HCT116 (cell line): ENCODE results near the gene CD19. TPM values are rescaled to one million over a fixed set of nuclear protein-coding genes. Genes with fewer than 3 reads are reported as not detected.

Source experiments
- ATAC-seq: fragments of 200-7000 bp; cut with Tn5 transposase; 2 replicates; pipeline ENCODE4 v1.9.1; 2020; ENCODE audit warnings: mild to moderate bottlenecking, moderate library complexity
- BruUV-seq: library from RNA; stranded (reverse); fragments of 400-500 nt; replicated peaks from 2 replicates; lab custom pipeline; 2021; lab: Mats Ljungman, UMichigan
- CTCF ChIA-PET: fragments of 300-600 bp; sonication (Branson Sonifier 250); formaldehyde crosslinking; loops from one replicate; lab custom pipeline; 2021; ENCODE audit warnings: antibody characterized with exemption; lab: Charles Lee
- POLR2A ChIA-PET: fragments of 300-600, 350-600 bp; sonication (Branson Sonifier 250); formaldehyde crosslinking; loops from one replicate; lab custom pipeline; 2021; ENCODE audit warnings: antibody characterized with exemption; lab: Charles Lee
- RAD21 ChIA-PET, 2 experiments: fragments of 300-600 bp; sonication (Branson Sonifier 250); formaldehyde crosslinking; loops; one replicate each; lab custom pipeline; 2023; ENCODE audit warnings: low total read pairs in 2 of 2; ENCODE audit not compliant: uncharacterized antibody in 2 of 2, unreplicated experiment in 2 of 2, low non-redundant PET in 1 of 2; lab: Charles Lee
- DNase-seq: peaks from one replicate; pipeline ENCODE4 v3.0.0-alpha.2; 2010; ENCODE audit warnings: low read depth, low spot score
- H2AFZ ChIP-seq: fragments of 200-600 bp; shearing (Covaris generic), sonication (generic); 2 replicates; pipeline ENCODE4 v1.6.1; 2017; ENCODE audit warnings: low read depth, mixed run types, mixed read lengths, antibody characterized with exemption, low read length; ENCODE audit not compliant: poor library complexity, severe bottlenecking
- H3K27ac ChIP-seq: 2 replicates; pipeline ENCODE4 v1.5.1; 2012; ENCODE audit warnings: low read depth, low read length
- H3K27me3 ChIP-seq: fragments of 200-600 bp; sonication (generic); 2 replicates; pipeline ENCODE4 v1.6.1; 2016; ENCODE audit warnings: mixed run types, low read length, mixed read lengths; ENCODE audit not compliant: insufficient read depth
- H3K36me3 ChIP-seq, 2 experiments: fragments of 200-500 bp in 1 of 2; fragments of 200-600 bp in 1 of 2; sonication (Bioruptor generic) in 1 of 2; sonication (generic) in 1 of 2; 2 replicates each; pipeline versions ENCODE4 v1.5.1 to v1.6.1; 2014 to 2016; ENCODE audit warnings: low read length in 2 of 2, inconsistent platforms in 1 of 2, mixed read lengths in 1 of 2, mixed run types in 1 of 2; ENCODE audit not compliant: insufficient read depth in 2 of 2, control insufficient read depth in 1 of 2
- H3K4me1 ChIP-seq, 2 experiments: fragments of 200-600 bp in 1 of 2; sonication (generic) in 1 of 2; 2 replicates each; pipeline versions ENCODE4 v1.5.1 to v1.6.1; 2012 to 2017; ENCODE audit warnings: low read length in 2 of 2, inconsistent platforms in 1 of 2, mild to moderate bottlenecking in 1 of 2, mixed read lengths in 1 of 2, mixed run types in 1 of 2, moderate library complexity in 1 of 2; ENCODE audit not compliant: insufficient read depth in 2 of 2, control insufficient read depth in 1 of 2
- H3K4me2 ChIP-seq: fragments of 200-600 bp; sonication (generic); 2 replicates; pipeline ENCODE4 v1.6.1; 2017; ENCODE audit warnings: mixed run types, low read length, mixed read lengths
- H3K4me3 ChIP-seq, 2 experiments: fragments of 200-600 bp in 1 of 2; sonication (generic) in 1 of 2; replicated peaks in 1 of 2; 2 replicates each; pipeline ENCODE4 v1.5.1; 2011 to 2016; ENCODE audit warnings: low read length in 2 of 2, control low read depth in 1 of 2, low read depth in 1 of 2, mild to moderate bottlenecking in 1 of 2, mixed read lengths in 1 of 2, mixed run types in 1 of 2
- H3K79me2 ChIP-seq: fragments of 200-600 bp; sonication (generic); 2 replicates; pipeline ENCODE4 v1.6.1; 2017; ENCODE audit warnings: mild to moderate bottlenecking, mixed run types, low read length, moderate library complexity, mixed read lengths; ENCODE audit not compliant: insufficient read depth
- H3K9ac ChIP-seq: fragments of 200-600 bp; sonication (generic); 2 replicates; pipeline ENCODE4 v1.6.1; 2016; ENCODE audit warnings: low read length, mixed read lengths
- H3K9me2 ChIP-seq: fragments of 200-600 bp; sonication (generic), shearing (Covaris generic); 2 replicates; pipeline ENCODE4 v1.6.1; 2017; ENCODE audit warnings: mixed run types, mild to moderate bottlenecking, moderate library complexity; ENCODE audit not compliant: insufficient read depth
- H3K9me3 ChIP-seq, 2 experiments: fragments of 200-500 bp in 1 of 2; fragments of 200-600 bp in 1 of 2; sonication (Bioruptor generic) in 1 of 2; sonication (generic) in 1 of 2; 2 replicates each; pipeline ENCODE4 v1.6.1; 2014 to 2017; ENCODE audit warnings: low read length in 2 of 2, mixed read lengths in 2 of 2, inconsistent platforms in 1 of 2, low read depth in 1 of 2, mild to moderate bottlenecking in 1 of 2, mixed run types in 1 of 2, moderate library complexity in 1 of 2; ENCODE audit not compliant: control insufficient read depth in 1 of 2, insufficient read depth in 1 of 2
- H4K20me1 ChIP-seq: fragments of 200-600 bp; sonication (generic), shearing (Covaris generic); 2 replicates; pipeline ENCODE4 v1.6.1; 2017; ENCODE audit warnings: mixed run types, mild to moderate bottlenecking, moderate library complexity; ENCODE audit not compliant: insufficient read depth
- ATF3 ChIP-seq: IDR thresholded peaks from 2 replicates; pipeline ENCODE4 v1.6.1; 2012
- CBX3 ChIP-seq: IDR thresholded peaks from 2 replicates; pipeline ENCODE4 v1.6.1; 2012; ENCODE audit warnings: low read depth
- CEBPB ChIP-seq: IDR thresholded peaks from 2 replicates; pipeline ENCODE4 v1.6.1; 2012; ENCODE audit warnings: low read depth
- EGR1 ChIP-seq: IDR thresholded peaks from 2 replicates; pipeline ENCODE4 v1.6.1; 2012; ENCODE audit warnings: low read depth
- ELF1 ChIP-seq: IDR thresholded peaks from 2 replicates; pipeline ENCODE4 v1.6.1; 2012; ENCODE audit warnings: low read depth, borderline replicate concordance
- EZH2 ChIP-seq: fragments of 200-600 bp; sonication (generic); IDR thresholded peaks from 2 replicates; pipeline ENCODE4 v1.6.1; 2017; ENCODE audit warnings: antibody characterized with exemption, mixed run types
- EZH2phosphoT487 ChIP-seq: fragments of 200-600 bp; IDR thresholded peaks from 2 replicates; pipeline ENCODE4 v1.6.1; 2018; ENCODE audit warnings: antibody characterized with exemption, borderline replicate concordance
- FOSL1 ChIP-seq: IDR thresholded peaks from 2 replicates; pipeline ENCODE4 v1.6.1; 2012; ENCODE audit warnings: low read depth
- JUND ChIP-seq: IDR thresholded peaks from 2 replicates; pipeline ENCODE4 v1.6.1; 2012
- POLR2A ChIP-seq: IDR thresholded peaks from 2 replicates; pipeline ENCODE4 v1.7.0; 2011; ENCODE audit warnings: borderline replicate concordance; ENCODE audit not compliant: insufficient read depth, insufficient read length; ENCODE audit errors: extremely low read depth
- REST ChIP-seq: IDR thresholded peaks from 2 replicates; pipeline ENCODE4 v1.6.1; 2012; ENCODE audit warnings: low read depth
- SIN3A ChIP-seq: IDR thresholded peaks from 2 replicates; pipeline ENCODE4 v1.6.1; 2012; ENCODE audit warnings: low read depth
- SP1 ChIP-seq: IDR thresholded peaks from 2 replicates; pipeline ENCODE4 v1.6.1; 2012; ENCODE audit warnings: low read depth
- SRF ChIP-seq: IDR thresholded peaks from 2 replicates; pipeline ENCODE4 v1.6.1; 2012; ENCODE audit warnings: low read depth
- TCF7L2 ChIP-seq: IDR thresholded peaks from 2 replicates; pipeline ENCODE4 v1.7.0; 2011; ENCODE audit warnings: borderline replicate concordance, inconsistent platforms; ENCODE audit not compliant: insufficient read depth, insufficient read length; ENCODE audit errors: extremely low read depth
- YY1 ChIP-seq: IDR thresholded peaks from 2 replicates; pipeline ENCODE4 v1.6.1; 2011; ENCODE audit warnings: low read length, low read depth, moderate library complexity, mild to moderate bottlenecking; ENCODE audit not compliant: insufficient replicate concordance; ENCODE audit errors: extremely low read depth
- ZFX ChIP-seq: fragments of 450-650 bp; IDR thresholded peaks from 2 replicates; pipeline ENCODE4 v1.6.1; 2017
- ZNF274 ChIP-seq: fragments of 200-500 bp; sonication (Bioruptor generic); IDR thresholded peaks from 2 replicates; pipeline ENCODE4 v1.6.1; 2014; ENCODE audit warnings: mild to moderate bottlenecking, low read depth, low read length, inconsistent platforms
- intact Hi-C: fragments of 100-400 bp; cut with micrococcal nuclease; formaldehyde crosslinking; loops from 2 replicates; pipeline ENCODE4 v1.10.0; 2022
- total RNA-seq: library from RNA; stranded (reverse); gene quantifications from one replicate; pipeline ENCODE4 v1.2.1, GENCODE V29; 2021; ENCODE audit not compliant: unreplicated experiment
- TF ChIP-seq, protein P1 (sequence below): IDR thresholded peaks from 2 replicates; pipeline ENCODE4 v1.6.1; 2011; ENCODE audit warnings: mild to moderate bottlenecking, low read length, moderate library complexity; ENCODE audit not compliant: insufficient replicate concordance; ENCODE audit errors: extremely low read depth
- TF ChIP-seq, protein P2 (sequence below): IDR thresholded peaks from 2 replicates; pipeline ENCODE4 v1.6.1; 2012

The CD19 gene
- total RNA-seq, 1 experiment from 2014 or later, result 0.27 TPM

- Histone ChIP-seq H2AFZ (no peak overlapping the region), H3K4me1 (peaks cover 5 to 17% of the 10 kb centered on the region in 2 experiments; a peak in 2 of 4 replicates), H3K4me2 (no peak overlapping the region), H3K9me3 (no peaks in the 10 kb centered on the region), H3K9me2 (no peaks in the 10 kb centered on the region), H3K9ac (no peak overlapping the region), H3K79me2 (no peaks in the 10 kb centered on the region), H3K36me3 (no peaks in the 10 kb centered on the region), H3K4me3 (no peak overlapping the region), H3K27ac (no peak overlapping the region), H4K20me1 (no peaks in the 10 kb centered on the region), H3K27me3 (no peaks in the 10 kb centered on the region)
- DNase-seq (no peak), ATAC-seq (no peak)
- TF ChIP-seq REST, result no peak
- no peak for TF ChIP-seq FOSL1
- TF ChIP-seq SRF, result no peak
- TF ChIP-seq POLR2A, result no peak
- TF ChIP-seq TCF7L2, result no peak
- no peak for TF ChIP-seq ZNF274
- no peak for TF ChIP-seq ELF1
- no peak for TF ChIP-seq YY1
- TF ChIP-seq EGR1, result no peak
- TF ChIP-seq, protein P1, sequence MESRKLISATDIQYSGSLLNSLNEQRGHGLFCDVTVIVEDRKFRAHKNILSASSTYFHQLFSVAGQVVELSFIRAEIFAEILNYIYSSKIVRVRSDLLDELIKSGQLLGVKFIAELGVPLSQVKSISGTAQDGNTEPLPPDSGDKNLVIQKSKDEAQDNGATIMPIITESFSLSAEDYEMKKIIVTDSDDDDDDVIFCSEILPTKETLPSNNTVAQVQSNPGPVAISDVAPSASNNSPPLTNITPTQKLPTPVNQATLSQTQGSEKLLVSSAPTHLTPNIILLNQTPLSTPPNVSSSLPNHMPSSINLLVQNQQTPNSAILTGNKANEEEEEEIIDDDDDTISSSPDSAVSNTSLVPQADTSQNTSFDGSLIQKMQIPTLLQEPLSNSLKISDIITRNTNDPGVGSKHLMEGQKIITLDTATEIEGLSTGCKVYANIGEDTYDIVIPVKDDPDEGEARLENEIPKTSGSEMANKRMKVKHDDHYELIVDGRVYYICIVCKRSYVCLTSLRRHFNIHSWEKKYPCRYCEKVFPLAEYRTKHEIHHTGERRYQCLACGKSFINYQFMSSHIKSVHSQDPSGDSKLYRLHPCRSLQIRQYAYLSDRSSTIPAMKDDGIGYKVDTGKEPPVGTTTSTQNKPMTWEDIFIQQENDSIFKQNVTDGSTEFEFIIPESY, result no peak
- TF ChIP-seq, protein P2, sequence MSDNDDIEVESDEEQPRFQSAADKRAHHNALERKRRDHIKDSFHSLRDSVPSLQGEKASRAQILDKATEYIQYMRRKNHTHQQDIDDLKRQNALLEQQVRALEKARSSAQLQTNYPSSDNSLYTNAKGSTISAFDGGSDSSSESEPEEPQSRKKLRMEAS, result no peak
- no peak for TF ChIP-seq ZFX
- TF ChIP-seq CBX3, result no peak
- no peak for TF ChIP-seq ATF3
- TF ChIP-seq JUND, result no peak
- no peak for TF ChIP-seq EZH2
- no peak for TF ChIP-seq EZH2phosphoT487
- no peak for TF ChIP-seq SP1
- no peak for TF ChIP-seq CEBPB
- TF ChIP-seq SIN3A, result no peak
- ChIA-PET CTCF (no interaction called here), POLR2A (no interaction called here), RAD21 (no interaction called here)
- no TSS peak for BruUV-seq
- intact Hi-C loops, result no loop called here
Observed at GRCh38 chr16:28883221-28883996, 48.4 kb upstream of the CD19 start.
